Stomach (tissue), 4 donors: ENCODE data around the gene CIART.

Experiments
- EP300 ChIP-seq: sonication (generic); formaldehyde crosslinking; IDR thresholded peaks from one replicate; pipeline ENCODE4 v1.6.1; 2017; ENCODE audit warnings: antibody characterized with exemption
- TF ChIP-seq, protein P1 (sequence below), 7 experiments: fragments of 450-650 bp in 4 of 7; fragments of 200-600 bp in 3 of 7; sonication (generic) in 3 of 7; IDR thresholded peaks; one replicate each; pipeline ENCODE4 v1.5.1; 2016 to 2019; ENCODE audit warnings: antibody characterized with exemption in 7 of 7, control low read depth in 2 of 7, mild to moderate bottlenecking in 1 of 7

DNA sequence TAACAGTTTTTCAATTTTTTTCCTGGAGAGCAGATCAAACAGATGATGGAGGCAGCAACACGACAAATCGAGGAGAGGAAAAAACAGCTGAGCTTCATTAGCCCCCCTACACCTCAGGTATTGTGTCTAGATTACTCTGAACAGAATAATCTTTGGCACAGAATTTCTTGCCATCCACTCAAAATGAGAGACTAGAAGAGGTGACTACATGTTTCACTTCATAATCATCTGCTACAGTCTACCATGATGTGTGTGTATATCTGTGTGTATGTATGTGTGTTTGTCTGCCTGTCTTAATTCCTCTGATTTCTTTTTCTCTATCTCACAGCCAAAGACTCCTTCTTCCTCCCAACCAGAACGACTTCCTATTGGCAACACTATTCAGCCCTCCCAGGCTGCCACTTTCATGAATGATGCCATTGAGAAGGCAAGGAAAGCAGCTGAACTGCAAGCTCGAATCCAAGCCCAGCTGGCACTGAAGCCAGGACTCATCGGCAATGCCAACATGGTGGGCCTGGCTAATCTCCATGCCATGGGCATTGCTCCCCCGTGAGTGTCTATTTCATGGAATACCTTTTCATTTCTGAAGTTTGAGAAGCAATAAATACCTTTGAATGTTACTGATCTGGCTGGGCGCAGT is 50.4 kb downstream of the CIART start:
- TF ChIP-seq, protein P1, sequence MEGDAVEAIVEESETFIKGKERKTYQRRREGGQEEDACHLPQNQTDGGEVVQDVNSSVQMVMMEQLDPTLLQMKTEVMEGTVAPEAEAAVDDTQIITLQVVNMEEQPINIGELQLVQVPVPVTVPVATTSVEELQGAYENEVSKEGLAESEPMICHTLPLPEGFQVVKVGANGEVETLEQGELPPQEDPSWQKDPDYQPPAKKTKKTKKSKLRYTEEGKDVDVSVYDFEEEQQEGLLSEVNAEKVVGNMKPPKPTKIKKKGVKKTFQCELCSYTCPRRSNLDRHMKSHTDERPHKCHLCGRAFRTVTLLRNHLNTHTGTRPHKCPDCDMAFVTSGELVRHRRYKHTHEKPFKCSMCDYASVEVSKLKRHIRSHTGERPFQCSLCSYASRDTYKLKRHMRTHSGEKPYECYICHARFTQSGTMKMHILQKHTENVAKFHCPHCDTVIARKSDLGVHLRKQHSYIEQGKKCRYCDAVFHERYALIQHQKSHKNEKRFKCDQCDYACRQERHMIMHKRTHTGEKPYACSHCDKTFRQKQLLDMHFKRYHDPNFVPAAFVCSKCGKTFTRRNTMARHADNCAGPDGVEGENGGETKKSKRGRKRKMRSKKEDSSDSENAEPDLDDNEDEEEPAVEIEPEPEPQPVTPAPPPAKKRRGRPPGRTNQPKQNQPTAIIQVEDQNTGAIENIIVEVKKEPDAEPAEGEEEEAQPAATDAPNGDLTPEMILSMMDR (IDR thresholded peaks at IDR 0.05), result no peak
- no peak for TF ChIP-seq EP300
